HepG2 (cell line): ENCODE data around the gene ACTR1B. TPM values are rescaled to one million over a fixed set of nuclear protein-coding genes. Genes with fewer than 3 reads are reported as not detected.

Experiments
- CHCHD3 ChIP-seq: sonication (generic); formaldehyde crosslinking; IDR thresholded peaks from 2 replicates; pipeline ENCODE4 v1.8.0; 2022; ENCODE audit warnings: mild to moderate bottlenecking, missing genetic modification reagents, moderate library complexity
- ELF3 ChIP-seq: IDR thresholded peaks from 2 replicates; pipeline ENCODE4 v1.6.1; 2016; ENCODE audit warnings: missing genetic modification reagents, missing compliant biosample characterization
- ERF ChIP-seq: IDR thresholded peaks from 2 replicates; pipeline ENCODE4 v1.6.1; 2018; ENCODE audit warnings: missing biosample characterization, missing genetic modification reagents
- GABPA ChIP-seq, 2 experiments: IDR thresholded peaks; 2 replicates each; pipeline ENCODE4 v1.6.1; 2011 to 2016; ENCODE audit warnings: low read depth in 2 of 2, low read length in 1 of 2, missing biosample characterization in 1 of 2, missing genetic modification characterization in 1 of 2
- HOXA9 ChIP-seq: sonication (generic); formaldehyde crosslinking; IDR thresholded peaks from 2 replicates; pipeline ENCODE4 v1.8.1; 2022; ENCODE audit warnings: missing genetic modification reagents, mild to moderate bottlenecking, moderate library complexity, borderline replicate concordance
- KLF9 ChIP-seq: IDR thresholded peaks from 2 replicates; pipeline ENCODE4 v1.6.1; 2016; ENCODE audit warnings: low read depth
- MAZ ChIP-seq, 2 experiments: sonication (generic) in 1 of 2; formaldehyde crosslinking in 1 of 2; IDR thresholded peaks; 2 replicates each; pipeline versions ENCODE4 v1.5.0 to v1.6.1; 2012 to 2020; ENCODE audit warnings: low read depth in 2 of 2, mild to moderate bottlenecking in 2 of 2, borderline replicate concordance in 1 of 2, improper control_type of control experiment in 1 of 2, low read length in 1 of 2, missing genetic modification reagents in 1 of 2, moderate library complexity in 1 of 2
- MED1 ChIP-seq: sonication (generic); formaldehyde crosslinking; IDR thresholded peaks from 2 replicates; pipeline ENCODE4 v1.4.0; 2020; ENCODE audit warnings: missing genetic modification reagents
- RAD21 ChIP-seq: fragments of 450-650 bp; formaldehyde crosslinking; IDR thresholded peaks from 2 replicates; pipeline ENCODE4 v1.5.0; 2020; ENCODE audit warnings: mild to moderate bottlenecking
- TEAD3 ChIP-seq: optimal IDR thresholded peaks from 2 replicates; pipeline ENCODE3; 2016; ENCODE audit warnings: borderline replicate concordance
- ZNF121 ChIP-seq: sonication (generic); formaldehyde crosslinking; IDR thresholded peaks from 2 replicates; pipeline ENCODE4 v1.5.0; 2020; ENCODE audit warnings: mild to moderate bottlenecking, missing genetic modification reagents
- ZNF292 ChIP-seq: sonication (generic); formaldehyde crosslinking; IDR thresholded peaks from 2 replicates; pipeline ENCODE4 v1.8.1; 2022; ENCODE audit warnings: mild to moderate bottlenecking, low read depth, missing genetic modification reagents, borderline replicate concordance
- ZNF296 ChIP-seq: sonication (generic); formaldehyde crosslinking; conservative IDR thresholded peaks from 2 replicates; pipeline ENCODE4 v1.5.0; 2020; ENCODE audit warnings: mild to moderate bottlenecking, missing genetic modification reagents
- ZNF451 ChIP-seq: sonication (generic); formaldehyde crosslinking; IDR thresholded peaks from 2 replicates; pipeline ENCODE4 v1.5.0; 2020; ENCODE audit warnings: mild to moderate bottlenecking, missing genetic modification reagents
- ZNF879 ChIP-seq: sonication (generic); formaldehyde crosslinking; IDR thresholded peaks from 2 replicates; pipeline ENCODE4 v1.8.1; 2023; ENCODE audit warnings: missing genetic modification reagents
- polyA plus RNA-seq, 8 experiments: library from polyadenylated mRNA; depleted of rRNA in 3 of 8; stranded (reverse) in 7 of 8; unstranded in 1 of 8; fragments of >200 nt; fragmentation: Illumina TruSeq in 4 of 8; extraction: Trizol in 4 of 8; gene quantifications; 2 replicates each; pipeline versions ENCODE4 v1.2.1 to v1.2.3, GENCODE V29; 2011 to 2016; ENCODE audit warnings: low read depth in 4 of 8, missing spikeins in 1 of 8, mixed read lengths in 1 of 8; ENCODE audit not compliant: insufficient read depth in 1 of 8
- total RNA-seq, 5 experiments: library from RNA; depleted of rRNA; stranded (reverse); fragments of >200 nt; fragmentation: Illumina TruSeq; extraction: Trizol; gene quantifications; 2 replicates each; pipeline ENCODE4 v1.2.3, GENCODE V29; 2016; ENCODE audit warnings: low read depth in 1 of 5
- TF ChIP-seq, protein P1 (sequence below): sonication (generic); formaldehyde crosslinking; IDR thresholded peaks from 2 replicates; pipeline ENCODE4 v1.5.0; 2020; ENCODE audit warnings: mild to moderate bottlenecking, missing genetic modification reagents
- TF ChIP-seq, protein P2 (sequence below): IDR thresholded peaks from 2 replicates; pipeline ENCODE4 v1.6.1; 2016; ENCODE audit warnings: low read depth, control low read depth
- TF ChIP-seq, protein P3 (sequence below): sonication (generic); formaldehyde crosslinking; IDR thresholded peaks from 2 replicates; pipeline ENCODE4 v1.4.0; 2020; ENCODE audit warnings: mild to moderate bottlenecking, low read depth, missing genetic modification reagents
- TF ChIP-seq, protein P4 (sequence below): sonication (generic); formaldehyde crosslinking; IDR thresholded peaks from 2 replicates; pipeline ENCODE4 v1.4.0; 2020; ENCODE audit warnings: missing genetic modification reagents
- TF ChIP-seq, protein P5 (sequence below): IDR thresholded peaks from 2 replicates; pipeline ENCODE4 v1.6.1; 2018; ENCODE audit warnings: missing genetic modification reagents, mild to moderate bottlenecking, missing compliant biosample characterization

ACTR1B gene
- total and polyA plus RNA-seq, 2 of the 13 experiments (the other 11 are each of a cell fraction or from before 2014, with no cell fraction given): 61.7 to 76.7 TPM

DNA sequence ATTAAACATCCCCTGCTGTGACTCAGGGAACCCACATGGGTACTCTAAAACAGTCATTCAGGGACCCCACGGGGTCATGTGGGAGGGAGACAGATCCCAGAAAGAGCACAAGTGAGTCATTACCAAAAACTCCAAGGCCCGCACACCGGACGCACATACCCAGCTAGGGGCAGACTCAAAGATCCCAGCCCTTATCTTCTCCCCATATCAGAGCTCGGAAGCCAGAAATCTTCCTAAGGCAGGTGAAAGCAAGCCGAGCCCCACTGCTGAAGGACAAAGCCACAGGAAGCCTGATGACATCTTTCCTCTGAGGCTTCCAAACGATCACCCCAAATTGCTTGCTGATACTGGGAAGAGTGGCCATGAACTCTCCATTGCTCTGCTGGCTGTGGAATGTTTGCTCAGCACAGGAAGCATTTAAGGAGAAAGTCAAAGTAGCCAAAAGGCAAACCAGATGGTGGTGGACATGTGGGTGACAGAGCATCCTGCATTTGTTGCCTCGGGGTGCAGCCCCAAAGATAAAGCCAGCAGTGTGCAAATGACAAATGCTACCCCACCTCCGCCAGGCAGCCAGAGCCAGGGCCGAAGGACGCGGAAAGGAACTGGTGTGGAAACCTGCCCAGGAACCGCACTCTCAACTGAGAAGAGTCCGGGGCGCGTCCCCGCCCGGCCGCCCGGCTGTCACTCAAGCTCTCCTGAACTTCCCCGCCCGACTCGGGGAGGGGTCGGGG, 784 bp downstream of the ACTR1B start (continued):
- TF ChIP-seq, protein P1, sequence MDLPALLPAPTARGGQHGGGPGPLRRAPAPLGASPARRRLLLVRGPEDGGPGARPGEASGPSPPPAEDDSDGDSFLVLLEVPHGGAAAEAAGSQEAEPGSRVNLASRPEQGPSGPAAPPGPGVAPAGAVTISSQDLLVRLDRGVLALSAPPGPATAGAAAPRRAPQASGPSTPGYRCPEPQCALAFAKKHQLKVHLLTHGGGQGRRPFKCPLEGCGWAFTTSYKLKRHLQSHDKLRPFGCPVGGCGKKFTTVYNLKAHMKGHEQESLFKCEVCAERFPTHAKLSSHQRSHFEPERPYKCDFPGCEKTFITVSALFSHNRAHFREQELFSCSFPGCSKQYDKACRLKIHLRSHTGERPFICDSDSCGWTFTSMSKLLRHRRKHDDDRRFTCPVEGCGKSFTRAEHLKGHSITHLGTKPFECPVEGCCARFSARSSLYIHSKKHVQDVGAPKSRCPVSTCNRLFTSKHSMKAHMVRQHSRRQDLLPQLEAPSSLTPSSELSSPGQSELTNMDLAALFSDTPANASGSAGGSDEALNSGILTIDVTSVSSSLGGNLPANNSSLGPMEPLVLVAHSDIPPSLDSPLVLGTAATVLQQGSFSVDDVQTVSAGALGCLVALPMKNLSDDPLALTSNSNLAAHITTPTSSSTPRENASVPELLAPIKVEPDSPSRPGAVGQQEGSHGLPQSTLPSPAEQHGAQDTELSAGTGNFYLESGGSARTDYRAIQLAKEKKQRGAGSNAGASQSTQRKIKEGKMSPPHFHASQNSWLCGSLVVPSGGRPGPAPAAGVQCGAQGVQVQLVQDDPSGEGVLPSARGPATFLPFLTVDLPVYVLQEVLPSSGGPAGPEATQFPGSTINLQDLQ (CRISPR knock-in tag): no peak
- no peak for TF ChIP-seq ZNF296 (CRISPR knock-in tag)
- TF ChIP-seq ZNF292: peak; percentile 58; the same call in 1 of the 2 replicates
- peak; percentile 57; the same call in 1 of the 2 replicates for TF ChIP-seq ELF3
- TF ChIP-seq ZNF879 (CRISPR knock-in tag): no peak
- TF ChIP-seq KLF9 (CRISPR knock-in tag): no peak
- 0 out of 2 replicates have a peak, but pooled peaks have one; percentile 54 for TF ChIP-seq MAZ (IDR thresholded peaks at IDR 0.05; ENCODE audit: borderline replicate concordance, low read depth, low read length)
- no peak for TF ChIP-seq MAZ (CRISPR knock-in tag; IDR thresholded peaks at IDR 0.05; ENCODE audit: low read depth)
- no peak for TF ChIP-seq ZNF451
- TF ChIP-seq GABPA (IDR thresholded peaks at IDR 0.05; ENCODE audit: low read depth, low read length): peak; percentile 41; the same call in 1 of the 2 replicates
- TF ChIP-seq GABPA (CRISPR knock-in tag; IDR thresholded peaks at IDR 0.05; ENCODE audit: low read depth): peak; percentile 77
- TF ChIP-seq, protein P2, sequence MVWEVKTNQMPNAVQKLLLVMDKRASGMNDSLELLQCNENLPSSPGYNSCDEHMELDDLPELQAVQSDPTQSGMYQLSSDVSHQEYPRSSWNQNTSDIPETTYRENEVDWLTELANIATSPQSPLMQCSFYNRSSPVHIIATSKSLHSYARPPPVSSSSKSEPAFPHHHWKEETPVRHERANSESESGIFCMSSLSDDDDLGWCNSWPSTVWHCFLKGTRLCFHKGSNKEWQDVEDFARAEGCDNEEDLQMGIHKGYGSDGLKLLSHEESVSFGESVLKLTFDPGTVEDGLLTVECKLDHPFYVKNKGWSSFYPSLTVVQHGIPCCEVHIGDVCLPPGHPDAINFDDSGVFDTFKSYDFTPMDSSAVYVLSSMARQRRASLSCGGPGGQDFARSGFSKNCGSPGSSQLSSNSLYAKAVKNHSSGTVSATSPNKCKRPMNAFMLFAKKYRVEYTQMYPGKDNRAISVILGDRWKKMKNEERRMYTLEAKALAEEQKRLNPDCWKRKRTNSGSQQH (CRISPR knock-in tag): 0 out of 2 replicates have a peak, but pooled peaks have one; percentile 13
- TF ChIP-seq, protein P3, sequence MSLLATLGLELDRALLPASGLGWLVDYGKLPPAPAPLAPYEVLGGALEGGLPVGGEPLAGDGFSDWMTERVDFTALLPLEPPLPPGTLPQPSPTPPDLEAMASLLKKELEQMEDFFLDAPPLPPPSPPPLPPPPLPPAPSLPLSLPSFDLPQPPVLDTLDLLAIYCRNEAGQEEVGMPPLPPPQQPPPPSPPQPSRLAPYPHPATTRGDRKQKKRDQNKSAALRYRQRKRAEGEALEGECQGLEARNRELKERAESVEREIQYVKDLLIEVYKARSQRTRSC (CRISPR knock-in tag): no peak
- TF ChIP-seq MED1 (CRISPR knock-in tag): peak; percentile 48
- TF ChIP-seq, protein P4, sequence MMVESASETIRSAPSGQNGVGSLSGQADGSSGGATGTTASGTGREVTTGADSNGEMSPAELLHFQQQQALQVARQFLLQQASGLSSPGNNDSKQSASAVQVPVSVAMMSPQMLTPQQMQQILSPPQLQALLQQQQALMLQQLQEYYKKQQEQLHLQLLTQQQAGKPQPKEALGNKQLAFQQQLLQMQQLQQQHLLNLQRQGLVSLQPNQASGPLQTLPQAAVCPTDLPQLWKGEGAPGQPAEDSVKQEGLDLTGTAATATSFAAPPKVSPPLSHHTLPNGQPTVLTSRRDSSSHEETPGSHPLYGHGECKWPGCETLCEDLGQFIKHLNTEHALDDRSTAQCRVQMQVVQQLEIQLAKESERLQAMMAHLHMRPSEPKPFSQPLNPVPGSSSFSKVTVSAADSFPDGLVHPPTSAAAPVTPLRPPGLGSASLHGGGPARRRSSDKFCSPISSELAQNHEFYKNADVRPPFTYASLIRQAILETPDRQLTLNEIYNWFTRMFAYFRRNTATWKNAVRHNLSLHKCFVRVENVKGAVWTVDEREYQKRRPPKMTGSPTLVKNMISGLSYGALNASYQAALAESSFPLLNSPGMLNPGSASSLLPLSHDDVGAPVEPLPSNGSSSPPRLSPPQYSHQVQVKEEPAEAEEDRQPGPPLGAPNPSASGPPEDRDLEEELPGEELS: peak; percentile 34; the same call in 1 of the 2 replicates
- TF ChIP-seq, protein P5, sequence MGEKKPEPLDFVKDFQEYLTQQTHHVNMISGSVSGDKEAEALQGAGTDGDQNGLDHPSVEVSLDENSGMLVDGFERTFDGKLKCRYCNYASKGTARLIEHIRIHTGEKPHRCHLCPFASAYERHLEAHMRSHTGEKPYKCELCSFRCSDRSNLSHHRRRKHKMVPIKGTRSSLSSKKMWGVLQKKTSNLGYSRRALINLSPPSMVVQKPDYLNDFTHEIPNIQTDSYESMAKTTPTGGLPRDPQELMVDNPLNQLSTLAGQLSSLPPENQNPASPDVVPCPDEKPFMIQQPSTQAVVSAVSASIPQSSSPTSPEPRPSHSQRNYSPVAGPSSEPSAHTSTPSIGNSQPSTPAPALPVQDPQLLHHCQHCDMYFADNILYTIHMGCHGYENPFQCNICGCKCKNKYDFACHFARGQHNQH (CRISPR knock-in tag): no peak
- peak; percentile 80 for TF ChIP-seq TEAD3 (CRISPR knock-in tag)
- TF ChIP-seq HOXA9 (CRISPR knock-in tag): no peak
- TF ChIP-seq RAD21: 0 out of 2 replicates have a peak, but pooled peaks have one; percentile 43
- TF ChIP-seq ZNF121 (CRISPR knock-in tag): peak; percentile 63; the same call in 1 of the 2 replicates
- TF ChIP-seq CHCHD3: no peak
- TF ChIP-seq ERF (CRISPR knock-in tag): peak; percentile 68; the same call in 1 of the 2 replicates
